Liver (tissue), 9 donors: Measurements from ENCODE around the gene STEAP2. TPM values are rescaled to one million over a fixed set of nuclear protein-coding genes. Genes with fewer than 3 reads are reported as not detected.

Experiments
- DNase-seq: peaks from one replicate; pipeline ENCODE4 v3.0.0-alpha.2; 2017; ENCODE audit warnings: low spot score
- H3K27ac ChIP-seq, 2 donors: one replicate each; pipeline ENCODE4 v1.7.0; 2013; ENCODE audit warnings: inconsistent platforms in 2 of 2, low read length in 2 of 2, control low read depth in 1 of 2, low read depth in 1 of 2, mild to moderate bottlenecking in 1 of 2
- H3K27me3 ChIP-seq, 4 donors: one replicate each; pipeline versions ENCODE4 v1.6.1 to v1.7.0; 2013; ENCODE audit warnings: low read length in 3 of 4, inconsistent platforms in 1 of 4, mild to moderate bottlenecking in 1 of 4, moderate library complexity in 1 of 4; ENCODE audit not compliant: control insufficient read depth in 4 of 4, insufficient read depth in 4 of 4
- H3K36me3 ChIP-seq, 4 donors: one replicate each; pipeline versions ENCODE4 v1.6.1 to v1.7.0; 2013; ENCODE audit warnings: low read length in 3 of 4, mild to moderate bottlenecking in 3 of 4, low read depth in 1 of 4, moderate library complexity in 1 of 4; ENCODE audit not compliant: control insufficient read depth in 4 of 4, insufficient read depth in 3 of 4
- H3K4me1 ChIP-seq, 4 donors: one replicate each; pipeline versions ENCODE4 v1.6.1 to v1.7.0; 2013; ENCODE audit warnings: low read length in 3 of 4, mild to moderate bottlenecking in 3 of 4, moderate library complexity in 1 of 4; ENCODE audit not compliant: control insufficient read depth in 4 of 4, insufficient read depth in 4 of 4
- H3K4me3 ChIP-seq, 3 donors: one replicate each; pipeline versions ENCODE4 v1.6.1 to v1.7.0; 2013; ENCODE audit warnings: low read length in 3 of 3, control low read depth in 1 of 3, low read depth in 1 of 3, mild to moderate bottlenecking in 1 of 3
- H3K9ac ChIP-seq, 2 donors: one replicate each; pipeline ENCODE4 v1.7.0; 2013; ENCODE audit warnings: low read length in 2 of 2, mild to moderate bottlenecking in 2 of 2, moderate library complexity in 2 of 2, control low read depth in 1 of 2, low read depth in 1 of 2
- H3K9me3 ChIP-seq, 4 donors: one replicate each; pipeline versions ENCODE4 v1.6.1 to v1.7.0; 2013; ENCODE audit warnings: low read length in 3 of 4; ENCODE audit not compliant: control insufficient read depth in 4 of 4
- ATF3 ChIP-seq: IDR thresholded peaks from 2 replicates; pipeline ENCODE4 v1.6.1; 2016; ENCODE audit warnings: antibody characterized with exemption
- CTCF ChIP-seq: fragments of 150-350 bp; IDR thresholded peaks from 2 replicates; pipeline ENCODE4 v1.5.1; 2017; ENCODE audit warnings: improper control_type of control experiment, low read depth, low read length; ENCODE audit not compliant: missing input control
- EGR1 ChIP-seq, 2 donors: IDR thresholded peaks; 2 replicates each; pipeline ENCODE4 v1.6.1; 2016 to 2018; ENCODE audit warnings: antibody characterized with exemption in 2 of 2, low read depth in 2 of 2
- FOXA1 ChIP-seq: IDR thresholded peaks from 2 replicates; pipeline ENCODE4 v1.6.1; 2016; ENCODE audit warnings: antibody characterized with exemption
- FOXA2 ChIP-seq: IDR thresholded peaks from 2 replicates; pipeline ENCODE4 v1.6.1; 2016; ENCODE audit warnings: antibody characterized with exemption
- GABPA ChIP-seq, 2 donors: IDR thresholded peaks in 1 of 2; conservative IDR thresholded peaks in 1 of 2; 2 replicates each; pipeline ENCODE4 v1.6.1; 2016; ENCODE audit warnings: antibody characterized with exemption in 2 of 2, mild to moderate bottlenecking in 1 of 2, moderate library complexity in 1 of 2
- HNF4A ChIP-seq, 2 donors: conservative IDR thresholded peaks; 2 replicates each; pipeline ENCODE4 v1.6.1; 2016; ENCODE audit warnings: antibody characterized with exemption in 2 of 2, mild to moderate bottlenecking in 2 of 2
- HNF4G ChIP-seq: IDR thresholded peaks from 2 replicates; pipeline ENCODE4 v1.6.1; 2016; ENCODE audit warnings: antibody characterized with exemption
- MAX ChIP-seq: IDR thresholded peaks from 2 replicates; pipeline ENCODE4 v1.6.1; 2016; ENCODE audit warnings: antibody characterized with exemption
- NR2F2 ChIP-seq: IDR thresholded peaks from 2 replicates; pipeline ENCODE4 v1.6.1; 2016; ENCODE audit warnings: antibody characterized with exemption
- RAD21 ChIP-seq, 2 donors: IDR thresholded peaks; 2 replicates each; pipeline ENCODE4 v1.6.1; 2016; ENCODE audit warnings: antibody characterized with exemption in 2 of 2, mild to moderate bottlenecking in 2 of 2
- REST ChIP-seq: IDR thresholded peaks from 2 replicates; pipeline ENCODE4 v1.6.1; 2016; ENCODE audit warnings: antibody characterized with exemption, mild to moderate bottlenecking
- RXRA ChIP-seq, 2 donors: IDR thresholded peaks; 2 replicates each; pipeline ENCODE4 v1.6.1; 2017 to 2018; ENCODE audit warnings: antibody characterized with exemption in 2 of 2, mild to moderate bottlenecking in 1 of 2
- SP1 ChIP-seq: IDR thresholded peaks from 2 replicates; pipeline ENCODE4 v1.6.1; 2018; ENCODE audit warnings: antibody characterized with exemption, mild to moderate bottlenecking
- TAF1 ChIP-seq: conservative IDR thresholded peaks from 2 replicates; pipeline ENCODE4 v1.6.1; 2016; ENCODE audit warnings: antibody characterized with exemption, mild to moderate bottlenecking
- YY1 ChIP-seq: IDR thresholded peaks from 2 replicates; pipeline ENCODE4 v1.6.1; 2016; ENCODE audit warnings: antibody characterized with exemption, mild to moderate bottlenecking
- ZBTB33 ChIP-seq: IDR thresholded peaks from 2 replicates; pipeline ENCODE4 v1.6.1; 2016; ENCODE audit warnings: antibody characterized with exemption
- WGBS: extraction: QIAGEN DNeasy Blood & Tissue Kit; methylation state at CpG from one replicate; pipeline ENCODE4 v1.1.7; 2013; 5-methylcytosine and 5-hydroxymethylcytosine counted together
- polyA plus RNA-seq, 2 donors: library from polyadenylated mRNA; stranded (reverse) in 1 of 2; unstranded in 1 of 2; fragments of 200-250 nt in 1 of 2; fragments of >200 nt in 1 of 2; fragmentation: Nextera tagmentation in 1 of 2; extraction: Ambion mirVana in 1 of 2; gene quantifications; one replicate each; pipeline versions ENCODE4 v1.2.1 to v1.2.3, GENCODE V29; 2013 to 2015
- total RNA-seq, 2 donors: library from RNA; depleted of rRNA; stranded (reverse); fragments of >200 nt; gene quantifications; one replicate each; pipeline ENCODE4 v1.2.3, GENCODE V29; 2014
- donor health status: healthy.
- donor health status: healthy.
- donor health status: healthy.
- donor health status: healthy.
- donor health status: healthy.

Gene STEAP2
- total and polyA plus RNA-seq, 4 donors = 1.2 to 25.9 (median 5.2) TPM

- 95% methylated on average over 1 of the region's 1 CpG for whole genome bisulfite sequencing
- Histone ChIP-seq H3K27ac (no peak overlapping the region), H3K4me3 (no peak overlapping the region)
Observed at GRCh38 chr7:90236721-90237289, 25.3 kb downstream of the STEAP2 start.

GRCh38 chr7:90238022-90238421 is 26.5 kb downstream of the STEAP2 start:
- H3K9me3 ChIP-seq = no peaks in the 10 kb centered on the region
- H3K4me1 ChIP-seq = peaks cover 0 to 4% (median 0%) of the 10 kb centered on the region in 4 donors
- TF ChIP-seq EGR1 (IDR thresholded peaks at IDR 0.05; ENCODE audit: low read depth in 2 of 2) (no peak), TAF1 (no peak), MAX (no peak), RAD21 (IDR thresholded peaks at IDR 0.05) (no peak), HNF4A (conservative IDR thresholded peaks at IDR 0.05) (no peak), REST (no peak), CTCF (no peak), YY1 (no peak), ATF3 (no peak), FOXA1 (no peak), GABPA (IDR thresholded peaks at IDR 0.05 in 1 of 2, conservative IDR thresholded peaks at IDR 0.05 in 1 of 2) (no peak)
- H3K4me3 ChIP-seq = no peak overlapping the region
- 96% methylated on average over 2 of the region's 2 CpGs for WGBS
- no peaks in the 10 kb centered on the region for H3K27me3 ChIP-seq
- DNase-seq = no peak
- H3K36me3 ChIP-seq = no peaks in the 10 kb centered on the region
- no peak overlapping the region for H3K9ac ChIP-seq
- no peak overlapping the region for H3K27ac ChIP-seq

More at GRCh38 chr7:90236721-90237289, 25.3 kb downstream of the STEAP2 start:
- no peaks in the 10 kb centered on the region for H3K36me3 ChIP-seq
- no peak for DNase-seq
- H3K4me1 ChIP-seq = peaks cover 0 to 4% (median 0%) of the 10 kb centered on the region in 4 donors
- H3K9me3 ChIP-seq = no peaks in the 10 kb centered on the region
- no peak for TF ChIP-seq SP1
- H3K9ac ChIP-seq = no peak overlapping the region
- H3K27me3 ChIP-seq = no peaks in the 10 kb centered on the region

- Histone ChIP-seq H3K9ac (no peak overlapping the region), H3K27ac (no peak overlapping the region), H3K36me3 (no peaks in the 10 kb centered on the region), H3K27me3 (no peaks in the 10 kb centered on the region), H3K4me3 (no peak overlapping the region), H3K9me3 (no peaks in the 10 kb centered on the region), H3K4me1 (peaks cover 0 to 4% (median 0%) of the 10 kb centered on the region in 4 donors)
- DNase-seq = no peak
- WGBS = 81% methylated on average over 1 of the region's 1 CpG
- TF ChIP-seq NR2F2 (no peak), RXRA (IDR thresholded peaks at IDR 0.05) (no peak), MAX (no peak), EGR1 (IDR thresholded peaks at IDR 0.05; ENCODE audit: low read depth in 2 of 2) (no peak), GABPA (IDR thresholded peaks at IDR 0.05 in 1 of 2, conservative IDR thresholded peaks at IDR 0.05 in 1 of 2) (no peak), RAD21 (IDR thresholded peaks at IDR 0.05) (no peak), ZBTB33 (no peak), HNF4G (no peak), YY1 (no peak), FOXA2 (no peak), ATF3 (no peak)
Observed at GRCh38 chr7:90238583-90238982, 27.0 kb downstream of the STEAP2 start.
